HepG2 (cell line): Measurements from ENCODE around the gene TRPT1. TPM values are rescaled to one million over a fixed set of nuclear protein-coding genes. Genes with fewer than 3 reads are reported as not detected.

ENCODE experiments used
- ATM ChIP-seq: fragments of 450-650 bp; IDR thresholded peaks from 2 replicates; pipeline ENCODE4 v1.7.1; 2017; ENCODE audit warnings: mild to moderate bottlenecking, borderline replicate concordance
- DZIP1 ChIP-seq: sonication (generic); formaldehyde crosslinking; IDR thresholded peaks from 2 replicates; pipeline ENCODE4 v1.5.0; 2020; ENCODE audit warnings: mild to moderate bottlenecking, missing genetic modification reagents
- ELK4 ChIP-seq: sonication (generic); formaldehyde crosslinking; IDR thresholded peaks from 2 replicates; pipeline ENCODE4 v1.9.0; 2021; ENCODE audit warnings: missing genetic modification reagents, borderline replicate concordance
- HOXA5 ChIP-seq: sonication (generic); formaldehyde crosslinking; IDR thresholded peaks from 2 replicates; pipeline ENCODE4 v1.4.0; 2020; ENCODE audit warnings: missing genetic modification reagents
- HOXA9 ChIP-seq: sonication (generic); formaldehyde crosslinking; IDR thresholded peaks from 2 replicates; pipeline ENCODE4 v1.8.1; 2022; ENCODE audit warnings: missing genetic modification reagents, mild to moderate bottlenecking, moderate library complexity, borderline replicate concordance
- KDM1A ChIP-seq: IDR thresholded peaks from 2 replicates; pipeline ENCODE4 v1.6.1; 2016; ENCODE audit warnings: missing compliant biosample characterization
- KLF16 ChIP-seq, 2 experiments: sonication (generic) in 1 of 2; formaldehyde crosslinking in 1 of 2; IDR thresholded peaks; 2 replicates each; pipeline versions ENCODE4 v1.6.1 to v1.8.0; 2016 to 2023; ENCODE audit warnings: missing genetic modification reagents in 2 of 2, missing compliant biosample characterization in 1 of 2
- MAX ChIP-seq: IDR thresholded peaks from 2 replicates; pipeline ENCODE4 v1.6.1; 2012; ENCODE audit warnings: inconsistent platforms
- NR2F1 ChIP-seq, 2 experiments: fragments of 450-650 bp in 1 of 2; formaldehyde crosslinking in 1 of 2; IDR thresholded peaks; 2 replicates each; pipeline versions ENCODE4 v1.5.0 to v1.6.1; 2016 to 2020; ENCODE audit warnings: mild to moderate bottlenecking in 1 of 2, missing compliant biosample characterization in 1 of 2, missing genetic modification reagents in 1 of 2, moderate library complexity in 1 of 2
- RFXANK ChIP-seq: IDR thresholded peaks from 2 replicates; pipeline ENCODE4 v1.6.1; 2016
- SIN3B ChIP-seq: fragments of 150-350 bp; IDR thresholded peaks from 2 replicates; pipeline ENCODE4 v1.6.1; 2014; ENCODE audit warnings: low read length
- SMAD3 ChIP-seq: sonication (generic); formaldehyde crosslinking; IDR thresholded peaks from 2 replicates; pipeline ENCODE4 v1.4.0; 2020; ENCODE audit warnings: missing genetic modification reagents
- TBP ChIP-seq: sonication (generic); formaldehyde crosslinking; IDR thresholded peaks from 2 replicates; pipeline ENCODE4 v1.5.0; 2020; ENCODE audit warnings: missing genetic modification reagents
- TFDP1 ChIP-seq: IDR thresholded peaks from 2 replicates; pipeline ENCODE4 v1.6.1; 2016; ENCODE audit warnings: missing compliant biosample characterization, missing genetic modification reagents, borderline replicate concordance
- TSC22D2 ChIP-seq: sonication (generic); formaldehyde crosslinking; IDR thresholded peaks from 2 replicates; pipeline ENCODE4 v1.5.1; 2020; ENCODE audit warnings: missing genetic modification reagents, mild to moderate bottlenecking, borderline replicate concordance
- ZBTB43 ChIP-seq: sonication (generic); formaldehyde crosslinking; conservative IDR thresholded peaks from 2 replicates; pipeline ENCODE4 v1.4.0; 2020; ENCODE audit warnings: missing genetic modification reagents
- ZC3H4 ChIP-seq: sonication (generic); formaldehyde crosslinking; IDR thresholded peaks from 2 replicates; pipeline ENCODE4 v1.4.0; 2020; ENCODE audit warnings: missing genetic modification reagents, borderline replicate concordance
- ZFP90 ChIP-seq: sonication (generic); formaldehyde crosslinking; IDR thresholded peaks from 2 replicates; pipeline ENCODE4 v1.8.0; 2022; ENCODE audit warnings: missing genetic modification reagents, mild to moderate bottlenecking, inconsistent platforms, borderline replicate concordance
- ZNF136 ChIP-seq: sonication (generic); formaldehyde crosslinking; IDR thresholded peaks from 2 replicates; pipeline ENCODE4 v1.8.1; 2022; ENCODE audit warnings: low read depth, mild to moderate bottlenecking, moderate library complexity, missing genetic modification reagents
- ZNF580 ChIP-seq: IDR thresholded peaks from 2 replicates; pipeline ENCODE4 v1.6.1; 2016; ENCODE audit warnings: low read depth, borderline replicate concordance
- polyA plus RNA-seq, 8 experiments: library from polyadenylated mRNA; depleted of rRNA in 3 of 8; stranded (reverse) in 7 of 8; unstranded in 1 of 8; fragments of >200 nt; fragmentation: Illumina TruSeq in 4 of 8; extraction: Trizol in 4 of 8; gene quantifications; 2 replicates each; pipeline versions ENCODE4 v1.2.1 to v1.2.3, GENCODE V29; 2011 to 2016; ENCODE audit warnings: low read depth in 4 of 8, missing spikeins in 1 of 8, mixed read lengths in 1 of 8; ENCODE audit not compliant: insufficient read depth in 1 of 8
- total RNA-seq, 5 experiments: library from RNA; depleted of rRNA; stranded (reverse); fragments of >200 nt; fragmentation: Illumina TruSeq; extraction: Trizol; gene quantifications; 2 replicates each; pipeline ENCODE4 v1.2.3, GENCODE V29; 2016; ENCODE audit warnings: low read depth in 1 of 5

The TRPT1 gene
- total and polyA plus RNA-seq, 2 of the 13 experiments (the other 11 are each of a cell fraction or from before 2014, with no cell fraction given), result 24.8 to 40.7 TPM

- TF ChIP-seq ZNF580, result no peak; the same call in 1 of the 2 replicates
- peak; percentile 25; the same call in 1 of the 2 replicates for TF ChIP-seq TFDP1 (CRISPR knock-in tag)
- no peak; the same call in 1 of the 2 replicates for TF ChIP-seq RFXANK (CRISPR knock-in tag)
- TF ChIP-seq SIN3B, result no peak
- no peak for TF ChIP-seq HOXA5 (CRISPR knock-in tag)
- TF ChIP-seq ZBTB43 (CRISPR knock-in tag), result no peak
- no peak for TF ChIP-seq ZC3H4
- no peak for TF ChIP-seq NR2F1 (CRISPR knock-in tag; IDR thresholded peaks at IDR 0.05)
- TF ChIP-seq KDM1A (CRISPR knock-in tag), result no peak
- TF ChIP-seq HOXA9 (CRISPR knock-in tag), result no peak
- no peak for TF ChIP-seq ELK4
- TF ChIP-seq SMAD3 (CRISPR knock-in tag), result 0 out of 2 replicates have a peak, but pooled peaks have one; percentile 25
- no peak for TF ChIP-seq TBP (CRISPR knock-in tag)
- TF ChIP-seq KLF16 (CRISPR knock-in tag; IDR thresholded peaks at IDR 0.05), result peak in 1 of 2 experiments; percentile 60; a peak in 1 of 4 replicates
- no peak for TF ChIP-seq TSC22D2 (CRISPR knock-in tag)
- peak; percentile 46; the same call in 1 of the 2 replicates for TF ChIP-seq ZNF136 (CRISPR knock-in tag)
- peak; percentile 24 for TF ChIP-seq MAX
- no peak for TF ChIP-seq DZIP1 (CRISPR knock-in tag)
- no peak for TF ChIP-seq ATM
- 0 out of 2 replicates have a peak, but pooled peaks have one; percentile 48 for TF ChIP-seq ZFP90 (CRISPR knock-in tag)
Measured at GRCh38 chr11:64230171-64230984, 4.4 kb upstream of the TRPT1 start, which contains the start of gene DNAJC4 (continued).
